Breast epithelium (tissue), 4 donors: ENCODE data around the gene KRTAP10-5. TPM values are rescaled to one million over a fixed set of nuclear protein-coding genes. Genes with fewer than 3 reads are reported as not detected.

Experiments
- DNase-seq, 2 donors: peaks; one replicate each; pipeline ENCODE4 v3.0.0-alpha.2; 2019; ENCODE audit warnings: low spot score in 2 of 2
- H3K27ac ChIP-seq, 2 donors: fragments of 200-600 bp; sonication (generic) in 1 of 2; one replicate each; pipeline ENCODE4 v1.5.1; 2016 to 2019; ENCODE audit warnings: mild to moderate bottlenecking in 1 of 2
- H3K27me3 ChIP-seq, 2 donors: fragments of 200-600 bp; sonication (generic) in 1 of 2; one replicate each; pipeline versions ENCODE4 v1.5.1 to v1.6.0; 2017 to 2019; ENCODE audit warnings: control low read depth in 1 of 2, mild to moderate bottlenecking in 1 of 2
- H3K36me3 ChIP-seq: fragments of 200-600 bp; one replicate; pipeline ENCODE4 v1.5.1; 2019
- H3K4me1 ChIP-seq, 2 donors: fragments of 200-600 bp; sonication (generic); one replicate each; pipeline ENCODE4 v1.5.1; 2016 to 2019; ENCODE audit warnings: control low read depth in 1 of 2
- H3K4me3 ChIP-seq, 3 donors: fragments of 200-600 bp; sonication (generic); 1 replicate in 2 of 3; 2 replicates in 1 of 3; pipeline ENCODE4 v1.5.1; 2016 to 2019; ENCODE audit warnings: mild to moderate bottlenecking in 3 of 3, moderate library complexity in 2 of 3
- H3K9me3 ChIP-seq, 2 donors: fragments of 200-600 bp; sonication (generic) in 1 of 2; one replicate each; pipeline ENCODE4 v1.5.1; 2016 to 2019; ENCODE audit warnings: control low read depth in 1 of 2
- POLR2A ChIP-seq: fragments of 450-650 bp; IDR thresholded peaks from one replicate; pipeline ENCODE4 v1.6.1; 2016; ENCODE audit warnings: antibody characterized with exemption, mild to moderate bottlenecking, moderate library complexity
- POLR2AphosphoS5 ChIP-seq, 3 donors: sonication (generic); formaldehyde crosslinking; IDR thresholded peaks; one replicate each; pipeline ENCODE4 v1.6.1; 2017; ENCODE audit warnings: antibody characterized with exemption in 3 of 3
- intact Hi-C: fragments of 100-400 bp; cut with DNase I; formaldehyde crosslinking; loops from one replicate; pipeline ENCODE4 v1.15.1; 2023; ENCODE audit warnings: low total_unique reads
- total RNA-seq, 3 donors: library from RNA; depleted of rRNA; stranded (reverse); fragments of >200 nt; gene quantifications; one replicate each; pipeline ENCODE4 v1.1.0, GENCODE V29; 2016
- TF ChIP-seq, protein P1 (sequence below), 3 donors: fragments of 450-650 bp; IDR thresholded peaks; one replicate each; pipeline ENCODE4 v1.5.1; 2016 to 2017; ENCODE audit warnings: antibody characterized with exemption in 3 of 3, mild to moderate bottlenecking in 3 of 3, moderate library complexity in 3 of 3

Gene KRTAP10-5
- total RNA-seq, 3 donors from 2014 or later, result not detected

DNA sequence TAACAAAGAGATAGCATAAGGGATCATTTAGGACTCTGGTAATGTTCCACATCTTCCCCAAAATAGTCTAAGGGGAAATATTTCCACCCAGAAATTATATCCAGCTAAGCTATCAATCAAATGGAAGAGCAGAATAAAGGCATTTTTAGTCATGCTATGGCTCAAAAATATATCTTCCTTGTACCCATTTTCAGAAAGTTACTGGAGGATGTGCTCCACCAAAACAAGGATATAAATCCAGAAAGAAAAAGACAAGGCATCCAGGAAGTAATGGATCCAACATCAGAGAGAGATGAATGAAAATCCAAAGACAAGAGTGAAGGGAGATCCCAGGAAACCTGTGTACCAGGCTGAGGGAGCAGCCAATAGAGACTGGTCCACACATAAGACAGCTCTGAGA, 28.8 kb upstream of the KRTAP10-5 start:
- no peak overlapping the region for H3K27ac ChIP-seq
- TF ChIP-seq POLR2A, result no peak
- TF ChIP-seq, protein P1, sequence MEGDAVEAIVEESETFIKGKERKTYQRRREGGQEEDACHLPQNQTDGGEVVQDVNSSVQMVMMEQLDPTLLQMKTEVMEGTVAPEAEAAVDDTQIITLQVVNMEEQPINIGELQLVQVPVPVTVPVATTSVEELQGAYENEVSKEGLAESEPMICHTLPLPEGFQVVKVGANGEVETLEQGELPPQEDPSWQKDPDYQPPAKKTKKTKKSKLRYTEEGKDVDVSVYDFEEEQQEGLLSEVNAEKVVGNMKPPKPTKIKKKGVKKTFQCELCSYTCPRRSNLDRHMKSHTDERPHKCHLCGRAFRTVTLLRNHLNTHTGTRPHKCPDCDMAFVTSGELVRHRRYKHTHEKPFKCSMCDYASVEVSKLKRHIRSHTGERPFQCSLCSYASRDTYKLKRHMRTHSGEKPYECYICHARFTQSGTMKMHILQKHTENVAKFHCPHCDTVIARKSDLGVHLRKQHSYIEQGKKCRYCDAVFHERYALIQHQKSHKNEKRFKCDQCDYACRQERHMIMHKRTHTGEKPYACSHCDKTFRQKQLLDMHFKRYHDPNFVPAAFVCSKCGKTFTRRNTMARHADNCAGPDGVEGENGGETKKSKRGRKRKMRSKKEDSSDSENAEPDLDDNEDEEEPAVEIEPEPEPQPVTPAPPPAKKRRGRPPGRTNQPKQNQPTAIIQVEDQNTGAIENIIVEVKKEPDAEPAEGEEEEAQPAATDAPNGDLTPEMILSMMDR (IDR thresholded peaks at IDR 0.05), result no peak
- TF ChIP-seq POLR2AphosphoS5 (IDR thresholded peaks at IDR 0.05), result no peak
- peaks cover 0 to 13% of the 10 kb centered on the region in 2 donors for H3K27me3 ChIP-seq
- intact Hi-C loops, result no loop called here
- no peak overlapping the region for H3K4me3 ChIP-seq
- H3K36me3 ChIP-seq, result no peaks in the 10 kb centered on the region
- peaks cover 29 to 38% of the 10 kb centered on the region in 2 donors for H3K9me3 ChIP-seq
- DNase-seq, result no peak
- H3K4me1 ChIP-seq, result no peaks in the 10 kb centered on the region

DNA sequence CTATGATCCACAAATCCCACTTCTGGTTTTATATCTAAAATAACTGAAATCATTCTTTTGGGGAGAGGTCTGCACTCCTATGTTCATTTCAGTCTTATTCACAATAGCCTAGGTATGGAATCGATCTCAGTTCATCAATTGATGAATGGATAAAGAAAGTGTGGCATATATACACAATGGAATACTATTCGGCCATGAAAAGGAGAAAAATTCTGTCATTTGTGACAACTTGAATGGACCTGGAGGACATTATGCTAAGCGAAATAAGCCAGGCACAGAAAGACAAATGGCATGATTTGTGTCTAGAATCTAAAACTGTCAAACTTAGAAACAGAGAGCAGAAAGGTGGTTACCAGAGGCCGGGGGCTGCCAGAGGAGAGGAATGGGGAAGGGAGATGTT, 26.1 kb upstream of the KRTAP10-5 start:
- peaks cover 0 to 29% of the 10 kb centered on the region in 2 donors for H3K27me3 ChIP-seq
- H3K27ac ChIP-seq, result no peak overlapping the region
- no peak overlapping the region for H3K4me3 ChIP-seq
- no peaks in the 10 kb centered on the region for H3K4me1 ChIP-seq
- no peaks in the 10 kb centered on the region for H3K36me3 ChIP-seq
- peaks cover 22 to 32% of the 10 kb centered on the region in 2 donors for H3K9me3 ChIP-seq
- no peak for DNase-seq
- intact Hi-C loops, result no loop called here
- TF ChIP-seq POLR2A, result no peak
- TF ChIP-seq, protein P1 (IDR thresholded peaks at IDR 0.05), result no peak
- TF ChIP-seq POLR2AphosphoS5 (IDR thresholded peaks at IDR 0.05), result no peak

DNA sequence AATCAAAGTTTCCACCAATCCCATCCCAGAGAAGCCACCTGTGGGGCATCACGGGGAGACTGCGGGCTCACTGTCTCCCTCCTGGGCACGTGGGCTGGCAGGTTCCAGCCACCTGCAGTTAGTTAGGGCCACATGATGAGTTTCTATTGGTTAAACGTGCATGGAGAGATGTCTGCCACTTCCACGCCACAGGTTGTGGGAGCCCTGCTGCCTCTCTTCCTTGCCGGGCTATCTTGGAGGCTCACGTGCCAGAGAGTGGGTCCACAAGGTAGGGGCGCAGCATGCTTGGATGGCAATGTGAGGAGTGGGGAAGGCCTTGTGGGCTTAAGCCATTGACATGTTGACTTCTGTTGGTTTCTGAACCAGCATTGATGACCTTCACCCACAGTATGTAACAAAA, 23.5 kb upstream of the KRTAP10-5 start:
- no peak for TF ChIP-seq POLR2AphosphoS5 (IDR thresholded peaks at IDR 0.05)
- TF ChIP-seq, protein P1 (IDR thresholded peaks at IDR 0.05), result no peak
- TF ChIP-seq POLR2A, result no peak
- intact Hi-C loops, result no loop called here
- Histone ChIP-seq H3K4me3 (no peak overlapping the region), H3K27me3 (peaks cover 0 to 51% of the 10 kb centered on the region in 2 donors), H3K36me3 (no peaks in the 10 kb centered on the region), H3K27ac (no peak overlapping the region), H3K4me1 (no peaks in the 10 kb centered on the region), H3K9me3 (peaks cover 0 to 7% of the 10 kb centered on the region in 2 donors)
- no peak for DNase-seq

DNA sequence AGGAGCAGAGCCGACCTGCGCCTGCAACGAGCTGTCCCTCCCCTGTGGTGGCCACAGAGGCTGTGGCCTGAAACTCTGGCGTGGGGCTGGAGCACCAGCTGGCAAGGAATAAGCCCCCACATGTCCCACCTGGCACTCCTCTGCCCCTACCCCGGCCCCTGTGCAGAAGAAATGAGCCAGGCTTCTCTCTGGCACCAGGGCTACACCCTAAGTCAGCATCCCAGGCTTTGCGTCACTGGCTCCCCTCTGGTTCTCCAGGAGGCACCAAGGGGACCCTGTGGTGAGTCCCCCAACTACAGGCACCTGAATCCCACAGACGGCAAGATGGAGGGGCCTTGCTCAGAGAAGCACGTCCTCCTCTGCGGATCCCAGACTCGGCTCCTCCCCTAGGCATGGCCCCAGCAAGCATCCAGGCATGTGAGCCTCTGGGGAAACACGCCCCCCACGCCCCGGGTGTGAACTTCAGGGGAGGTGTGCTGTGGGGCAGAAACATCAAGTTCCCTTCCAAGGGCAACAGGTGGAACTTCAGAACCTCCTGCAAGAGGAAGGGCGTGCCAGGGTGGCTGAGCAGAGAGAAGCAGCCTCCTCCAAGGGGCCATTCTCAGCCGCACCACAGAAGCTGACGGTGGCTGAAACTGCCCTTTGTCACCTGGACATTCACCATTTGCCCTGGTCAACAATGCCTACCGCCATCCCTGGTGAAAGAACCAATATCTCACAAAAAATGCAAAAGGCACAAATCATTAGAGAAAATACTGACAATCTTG, 22.9 kb upstream of the KRTAP10-5 start:
- no peak for TF ChIP-seq POLR2A
- TF ChIP-seq POLR2AphosphoS5 (IDR thresholded peaks at IDR 0.05), result no peak
- TF ChIP-seq, protein P1 (IDR thresholded peaks at IDR 0.05), result no peak
- H3K27me3 ChIP-seq, result peaks cover 0 to 57% of the 10 kb centered on the region in 2 donors
- intact Hi-C loops, result no loop called here
- H3K4me1 ChIP-seq, result no peaks in the 10 kb centered on the region
- DNase-seq, result no peak
- no peak overlapping the region for H3K4me3 ChIP-seq
- H3K9me3 ChIP-seq, result peaks cover 0 to 12% of the 10 kb centered on the region in 2 donors
- no peak overlapping the region for H3K27ac ChIP-seq
- H3K36me3 ChIP-seq, result no peaks in the 10 kb centered on the region

DNA sequence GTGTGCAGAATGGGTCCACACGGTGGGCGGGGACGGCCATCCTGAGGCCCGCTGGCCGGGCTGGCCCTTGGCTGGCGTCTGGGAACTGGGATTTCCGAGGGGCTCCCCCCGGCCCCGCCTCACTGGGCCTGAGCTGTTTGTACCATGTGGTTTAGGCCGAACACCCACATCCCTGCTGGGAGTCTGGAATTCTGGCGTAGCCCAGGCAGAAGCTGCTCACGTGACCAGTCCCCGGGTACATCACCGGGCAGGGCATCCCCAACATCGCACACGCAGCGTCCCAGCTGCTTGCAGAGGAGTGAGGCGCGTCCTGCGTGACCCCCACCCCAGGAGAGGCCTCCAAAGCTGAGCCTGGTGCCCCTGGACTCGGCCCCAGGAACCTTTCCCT, 22.1 kb upstream of the KRTAP10-5 start:
- no peak for TF ChIP-seq POLR2AphosphoS5 (IDR thresholded peaks at IDR 0.05)
- TF ChIP-seq, protein P1 (IDR thresholded peaks at IDR 0.05), result no peak
- TF ChIP-seq POLR2A, result no peak
- Histone ChIP-seq H3K4me1 (no peaks in the 10 kb centered on the region), H3K27ac (no peak overlapping the region), H3K4me3 (no peak overlapping the region), H3K36me3 (no peaks in the 10 kb centered on the region), H3K9me3 (peaks cover 0 to 12% of the 10 kb centered on the region in 2 donors), H3K27me3 (peaks cover 0 to 60% of the 10 kb centered on the region in 2 donors)
- intact Hi-C loops, result no loop called here
- DNase-seq, result no peak
